GM12878 (cell line): ENCODE data around the gene LPAR3. TPM values are rescaled to one million over a fixed set of nuclear protein-coding genes. Genes with fewer than 3 reads are reported as not detected.

ENCODE experiments used
- ATAC-seq: fragments of 200-7000 bp; cut with Tn5 transposase; 3 replicates; pipeline ENCODE4 v1.9.1; 2020; ENCODE audit warnings: mild to moderate bottlenecking, moderate library complexity
- BruUV-seq: library from RNA; stranded (reverse); fragments of 400-500 nt; replicated peaks from 2 replicates; lab custom pipeline; 2021; lab: Mats Ljungman, UMichigan
- CTCF ChIA-PET: fragments of 300-600 bp; sonication (Branson Sonifier 250); formaldehyde crosslinking; extraction: SDS; loops from one replicate; lab custom pipeline; 2021; ENCODE audit warnings: inconsistent platforms; lab: Yijun Ruan, JAX
- POLR2A ChIA-PET: fragments of 350-600 bp; formaldehyde crosslinking; extraction: SDS; loops from one replicate; lab custom pipeline; 2021; ENCODE audit warnings: inconsistent platforms; lab: Charles Lee
- RAD21 ChIA-PET: fragments of 300-600 bp; sonication (Branson Sonifier 250); formaldehyde crosslinking; loops from one replicate; lab custom pipeline; 2023; ENCODE audit warnings: antibody characterized with exemption; ENCODE audit not compliant: unreplicated experiment; lab: Charles Lee
- SMC1A ChIA-PET: fragments of 300-600 bp; sonication (Branson Sonifier 250); formaldehyde crosslinking; loops from one replicate; lab custom pipeline; 2023; ENCODE audit not compliant: unreplicated experiment, uncharacterized antibody; lab: Charles Lee
- DNase-seq: peaks from one replicate; pipeline ENCODE4 v3.0.0-alpha.2; 2011; ENCODE audit warnings: low read depth, low spot score
- FAIRE-seq: peaks from 3 replicates; lab custom pipeline; 2011; peaks lifted over from hg19 to GRCh38; lab: Jason Lieb, UNC
- H2AFZ ChIP-seq: 2 replicates; pipeline ENCODE4 v1.6.0; 2011; ENCODE audit warnings: low read depth, low read length, control low read depth; ENCODE audit not compliant: control insufficient read depth
- H3K27ac ChIP-seq: 2 replicates; pipeline ENCODE4 v1.5.1; 2011; ENCODE audit warnings: control low read depth; ENCODE audit not compliant: control insufficient read depth, insufficient read depth
- H3K27me3 ChIP-seq, 2 experiments: replicated peaks in 1 of 2; 2 replicates each; pipeline versions ENCODE4 v1.6.0 to v1.6.1; 2011; ENCODE audit warnings: low read length in 1 of 2; ENCODE audit not compliant: control insufficient read depth in 2 of 2, insufficient read depth in 2 of 2
- H3K36me3 ChIP-seq, 2 experiments: 2 replicates each; pipeline ENCODE4 v1.5.1; 2011; ENCODE audit warnings: low read length in 1 of 2; ENCODE audit not compliant: control insufficient read depth in 2 of 2, insufficient read depth in 2 of 2
- H3K4me1 ChIP-seq: 2 replicates; pipeline ENCODE4 v1.6.1; 2011; ENCODE audit warnings: mild to moderate bottlenecking, low read length, moderate library complexity, mixed read lengths; ENCODE audit not compliant: control insufficient read depth, insufficient read depth
- H3K4me2 ChIP-seq: 2 replicates; pipeline ENCODE4 v1.6.0; 2011; ENCODE audit warnings: control low read depth; ENCODE audit not compliant: control insufficient read depth, insufficient read depth
- H3K4me3 ChIP-seq: fragments of 200-600 bp; sonication (generic); 2 replicates; pipeline ENCODE4 v1.5.1; 2016
- H3K79me2 ChIP-seq: 2 replicates; pipeline ENCODE4 v1.6.0; 2011; ENCODE audit warnings: low read length; ENCODE audit not compliant: control insufficient read depth, insufficient read depth
- H3K9ac ChIP-seq: 2 replicates; pipeline ENCODE4 v1.8.0; 2011; ENCODE audit warnings: low read length, control low read depth, mixed read lengths; ENCODE audit not compliant: control insufficient read depth, insufficient read depth
- H3K9me3 ChIP-seq: replicated peaks from 3 replicates; pipeline ENCODE4 v1.5.1; 2011; ENCODE audit warnings: mild to moderate bottlenecking, low read length; ENCODE audit not compliant: control insufficient read depth, insufficient read depth
- H4K20me1 ChIP-seq: 2 replicates; pipeline ENCODE4 v1.6.0; 2011; ENCODE audit not compliant: control insufficient read depth, insufficient read depth
- ATF2 ChIP-seq: IDR thresholded peaks from 2 replicates; pipeline ENCODE4 v1.6.1; 2012; ENCODE audit warnings: low read length, inconsistent platforms
- BRCA1 ChIP-seq: IDR thresholded peaks from 2 replicates; pipeline ENCODE4 v1.6.1; 2011; ENCODE audit warnings: low read depth, low read length, improper control_type of control experiment
- CEBPB ChIP-seq, 2 experiments: fragments of 150-350 bp in 1 of 2; IDR thresholded peaks; 2 replicates each; pipeline ENCODE4 v1.6.1; 2012 to 2014; ENCODE audit warnings: low read depth in 2 of 2, low read length in 2 of 2, borderline replicate concordance in 1 of 2, inconsistent platforms in 1 of 2
- CEBPZ ChIP-seq: fragments of 150-350 bp; IDR thresholded peaks from 2 replicates; pipeline ENCODE4 v1.6.1; 2016; ENCODE audit warnings: low read depth, low read length
- CTCF ChIP-seq, 3 experiments: IDR thresholded peaks in 2 of 3; conservative IDR thresholded peaks in 1 of 3; 2 replicates each; pipeline ENCODE4 v1.5.1; 2011; ENCODE audit warnings: low read depth in 3 of 3, low read length in 3 of 3, mild to moderate bottlenecking in 3 of 3, control low read depth in 2 of 3, moderate library complexity in 2 of 3, inconsistent platforms in 1 of 3, mixed read lengths in 1 of 3; ENCODE audit not compliant: control insufficient read depth in 2 of 3, insufficient read depth in 1 of 3; ENCODE audit errors: extremely low read depth in 1 of 3
- EZH2 ChIP-seq: IDR thresholded peaks from 2 replicates; pipeline ENCODE4 v1.6.1; 2012; ENCODE audit warnings: low read depth, mild to moderate bottlenecking, control low read depth, inconsistent platforms, low read length, borderline replicate concordance; ENCODE audit not compliant: control insufficient read depth
- FOXK2 ChIP-seq: fragments of 450-650 bp; IDR thresholded peaks from 2 replicates; pipeline ENCODE4 v1.6.1; 2017; ENCODE audit warnings: mild to moderate bottlenecking, moderate library complexity
- NRF1 ChIP-seq: conservative IDR thresholded peaks from 2 replicates; pipeline ENCODE4 v1.6.1; 2011; ENCODE audit warnings: mild to moderate bottlenecking, low read depth, low read length, improper control_type of control experiment
- PAX8 ChIP-seq: fragments of 450-650 bp; IDR thresholded peaks from 2 replicates; pipeline ENCODE4 v1.6.1; 2017; ENCODE audit warnings: mild to moderate bottlenecking, moderate library complexity
- POLR2A ChIP-seq: IDR thresholded peaks from 2 replicates; pipeline ENCODE4 v1.6.1; 2011; ENCODE audit warnings: low read depth, mild to moderate bottlenecking, low read length
- STAT3 ChIP-seq: IDR thresholded peaks from 2 replicates; pipeline ENCODE4 v1.6.1; 2011; ENCODE audit warnings: low read depth, low read length, improper control_type of control experiment
- SUZ12 ChIP-seq: fragments of 200-600 bp; sonication (generic); IDR thresholded peaks from one replicate; pipeline ENCODE4 v1.6.1; 2018; ENCODE audit warnings: antibody characterized with exemption, mild to moderate bottlenecking; ENCODE audit not compliant: unreplicated experiment
- TAF1 ChIP-seq: IDR thresholded peaks from 2 replicates; pipeline ENCODE4 v1.6.1; 2011; ENCODE audit warnings: mild to moderate bottlenecking, low read depth, low read length, borderline replicate concordance
- USF2 ChIP-seq: IDR thresholded peaks from 2 replicates; pipeline ENCODE4 v1.6.1; 2011; ENCODE audit warnings: low read depth, low read length, improper control_type of control experiment, borderline replicate concordance
- WGBS: methylation state at CpG from one replicate; pipeline ENCODE4 v1.1.6; 2016; ENCODE audit warnings: low lambda C conversion rate; ENCODE audit not compliant: insufficient replicate concordance, insufficient coverage; ENCODE audit errors: missing lambda C conversion rate; 5-methylcytosine and 5-hydroxymethylcytosine counted together
- in situ Hi-C: fragments of 300-500 bp; cut with MboI; formaldehyde crosslinking; loops from 9 replicates; pipeline ENCODE4 v1.14.3; 2018; ENCODE audit warnings: mixed read lengths
- intact Hi-C: fragments of 100-400 bp; cut with micrococcal nuclease; formaldehyde crosslinking; loops from one replicate; pipeline ENCODE4 v1.14.2; 2022; ENCODE audit not compliant: unreplicated experiment
- polyA plus RNA-seq, 11 experiments: library from polyadenylated mRNA; depleted of rRNA in 4 of 11; unstranded in 6 of 11; stranded (reverse) in 5 of 11; fragments of >200 nt; fragmentation: Nextera tagmentation in 4 of 11; fragmentation: Illumina TruSeq in 1 of 11; extraction: Ambion mirVana in 4 of 11; extraction: Trizol in 1 of 11; gene quantifications; 1 replicate in 1 of 11; 2 replicates in 10 of 11; pipeline versions ENCODE4 v1.2.1 to v1.2.3, GENCODE V29; 2011 to 2016; ENCODE audit warnings: inconsistent platforms in 2 of 11, missing spikeins in 2 of 11, low read depth in 1 of 11
- total RNA-seq, 4 experiments: library from RNA; depleted of rRNA in 3 of 4; stranded (reverse); fragments of >200 nt in 3 of 4; fragmentation: Illumina TruSeq in 1 of 4; extraction: Trizol in 1 of 4; gene quantifications; 2 replicates each; pipeline versions ENCODE4 v1.2.1 to v1.2.3, GENCODE V29; 2013 to 2021

The LPAR3 gene
- total and polyA plus RNA-seq, 10 of the 15 experiments (the other 5 are each of a cell fraction or from before 2014, with no cell fraction given) = 0.03 to 0.31 (median 0.09) TPM; not detected in 3

- no peak overlapping the region for H2AFZ ChIP-seq
- H4K20me1 ChIP-seq = no peaks in the 10 kb centered on the region
- H3K36me3 ChIP-seq = no peaks in the 10 kb centered on the region
- H3K27ac ChIP-seq = no peak overlapping the region
- H3K4me2 ChIP-seq = no peak overlapping the region
- no peaks in the 10 kb centered on the region for H3K4me1 ChIP-seq
- in situ Hi-C loops = no loop called here
- ATAC-seq = peak; percentile 48
- H3K9me3 ChIP-seq = no peaks in the 10 kb centered on the region
- H3K9ac ChIP-seq = no peak overlapping the region
- ChIA-PET POLR2A (no interaction called here), SMC1A (no interaction called here), CTCF (no interaction called here), RAD21 (interaction anchor here (1.8 kb wide), 1 partner anchor 95 kb away, joined by 3 read pairs; no protein-coding TSS in a partner anchor)
- WGBS = 65% methylated on average over 5 of the region's 5 CpGs
- H3K4me3 ChIP-seq = no peak overlapping the region
- intact Hi-C loops = no loop called here
- no TSS peak for BruUV-seq
- H3K79me2 ChIP-seq = no peaks in the 10 kb centered on the region
- H3K27me3 ChIP-seq = peaks cover 0 to 2% of the 10 kb centered on the region in 2 experiments; a peak in 1 of 4 replicates
- DNase-seq = no peak
- no peak for TF ChIP-seq NRF1
- no peak for TF ChIP-seq BRCA1
- no peak for TF ChIP-seq PAX8
- TF ChIP-seq CTCF (IDR thresholded peaks at IDR 0.05 in 2 of 3, conservative IDR thresholded peaks at IDR 0.05 in 1 of 3; ENCODE audit: control insufficient read depth in 2 of 3, extremely low read depth in 1 of 3, insufficient read depth in 1 of 3, low read depth in 3 of 3, low read length in 3 of 3) = no peak
- TF ChIP-seq FOXK2 = no peak
- TF ChIP-seq CEBPZ = no peak
- no peak for TF ChIP-seq USF2
- no peak for TF ChIP-seq CEBPB (IDR thresholded peaks at IDR 0.05; ENCODE audit: borderline replicate concordance in 1 of 2, low read depth in 2 of 2, low read length in 2 of 2)
- TF ChIP-seq SUZ12 = no peak
- TF ChIP-seq ATF2 = no peak
- no peak for TF ChIP-seq EZH2
- no peak for TF ChIP-seq STAT3
- TF ChIP-seq POLR2A = no peak
- TF ChIP-seq TAF1 = no peak
- no peak for FAIRE-seq
These were observed 16.7 kb downstream of the LPAR3 start for GRCh38 chr1:84876353-84876752.
